Activated naive CD4-positive, alpha-beta T cell treated with anti-CD3 and anti-CD28 coated beads for 36 hours (primary cell): ENCODE data around the gene ADAM19. TPM values are rescaled to one million over a fixed set of nuclear protein-coding genes. Genes with fewer than 3 reads are reported as not detected.

ENCODE experiments used
- CTCF ChIA-PET: fragments of 350-600 bp; sonication (Branson Sonifier 250); formaldehyde crosslinking; loops from one replicate; lab custom pipeline; 2021; ENCODE audit warnings: antibody characterized with exemption; lab: Charles Lee
- DNase-seq: peaks from one replicate; pipeline ENCODE4 v3.0.0-alpha.2; 2020
- H3K27ac Mint-ChIP-seq: one replicate; pipeline ENCODE4 v1.8.0; 2021; ENCODE audit warnings: mild to moderate bottlenecking, mixed read lengths
- H3K27me3 Mint-ChIP-seq: one replicate; pipeline ENCODE4 v1.8.0; 2021; ENCODE audit warnings: low read depth, mixed read lengths
- H3K36me3 Mint-ChIP-seq: one replicate; pipeline ENCODE4 v1.8.0; 2021; ENCODE audit warnings: low read depth, mixed read lengths
- H3K4me1 Mint-ChIP-seq: one replicate; pipeline ENCODE4 v1.8.0; 2021; ENCODE audit warnings: low read depth, mixed read lengths
- H3K4me3 Mint-ChIP-seq: one replicate; pipeline ENCODE4 v1.8.0; 2021; ENCODE audit warnings: mild to moderate bottlenecking, moderate library complexity, mixed read lengths
- H3K9me3 Mint-ChIP-seq: one replicate; pipeline ENCODE4 v1.8.0; 2021; ENCODE audit warnings: mixed read lengths
- intact Hi-C: fragments of 100-400 bp; cut with micrococcal nuclease; formaldehyde crosslinking; loops from one replicate; pipeline ENCODE4 v1.15.1; 2023
- total RNA-seq, 2 experiments: library from RNA; stranded (reverse); gene quantifications; one replicate each; pipeline ENCODE4 v1.2.3, GENCODE V29; 2021

Gene ADAM19
- total RNA-seq, 2 experiments from 2014 or later: 37.3 to 39.3 TPM

- Mint-ChIP-seq H3K27ac (no peak overlapping the region), H3K36me3 (peaks cover 17% of the 10 kb centered on the region), H3K4me1 (peaks cover 36% of the 10 kb centered on the region), H3K27me3 (peaks cover 25% of the 10 kb centered on the region), H3K4me3 (peak overlapping the region; percentile 76), H3K9me3 (no peaks in the 10 kb centered on the region)
- intact Hi-C loops: loop anchor here (1.0 to 10.0 kb wide), 5 partner anchors 9 to 1996 kb away; no protein-coding TSS in a partner anchor
- no peak for DNase-seq
- CTCF ChIA-PET: interaction anchor here (0.8 to 3.1 kb wide), 9 partner anchors 9 to 148 kb away, joined by 3 to 24 read pairs (median 3); no protein-coding TSS in a partner anchor
Observed at GRCh38 chr5:157460921-157461792, 114.4 kb downstream of the ADAM19 start.

- Mint-ChIP-seq H3K27me3 (peaks cover 25% of the 10 kb centered on the region), H3K4me3 (peak within 1 kb of the TSS; percentile 76), H3K36me3 (peaks cover 9% of the 10 kb centered on the region), H3K4me1 (peaks cover 25% of the 10 kb centered on the region), H3K27ac (no peak within 1 kb of the TSS), H3K9me3 (no peaks in the 10 kb centered on the region)
- CTCF ChIA-PET: interaction anchor here (0.8 to 3.1 kb wide), 9 partner anchors 11 to 281 kb away, joined by 3 to 24 read pairs (median 3); no protein-coding TSS in a partner anchor
- DNase-seq: peak; percentile 66
- intact Hi-C loops: loop anchor here (1.0 to 10.0 kb wide), 5 partner anchors 8 to 1997 kb away; no protein-coding TSS in a partner anchor
Observed at GRCh38 chr5:157459715-157460599, 115.6 kb downstream of the ADAM19 start, which contains the start of gene NIPAL4. NIPAL4 (plus strand) TSS chr5:157460213; CDS start chr5:157460321, 108 bp downstream.

- peaks cover 7% of the 10 kb centered on the region for H3K36me3 Mint-ChIP-seq
- no peak overlapping the region for H3K4me3 Mint-ChIP-seq
- H3K4me1 Mint-ChIP-seq: peaks cover 13% of the 10 kb centered on the region
- intact Hi-C loops: no loop called here
- CTCF ChIA-PET: interaction anchor here (1.5 to 3.1 kb wide), 3 partner anchors 10 to 26 kb away, joined by 3 to 24 read pairs (median 12); no protein-coding TSS in a partner anchor
- no peak overlapping the region for H3K27ac Mint-ChIP-seq
- DNase-seq: no peak
- no peaks in the 10 kb centered on the region for H3K9me3 Mint-ChIP-seq
- peaks cover 25% of the 10 kb centered on the region for H3K27me3 Mint-ChIP-seq
Observed at GRCh38 chr5:157458835-157459234, 116.7 kb downstream of the ADAM19 start.

- DNase-seq: no peak
- intact Hi-C loops: no loop called here
- CTCF ChIA-PET: interaction anchor here (1.5 to 2.3 kb wide), 2 partner anchors 8 to 25 kb away, joined by 3 to 11 read pairs; no protein-coding TSS in a partner anchor
- Mint-ChIP-seq H3K27me3 (peaks cover 25% of the 10 kb centered on the region), H3K27ac (no peak overlapping the region), H3K4me1 (peaks cover 8% of the 10 kb centered on the region), H3K4me3 (no peak overlapping the region), H3K36me3 (peaks cover 3% of the 10 kb centered on the region), H3K9me3 (no peaks in the 10 kb centered on the region)
Observed at GRCh38 chr5:157457391-157457790, 118.2 kb downstream of the ADAM19 start.

- peaks cover 8% of the 10 kb centered on the region for H3K4me1 Mint-ChIP-seq
Observed at GRCh38 chr5:157456301-157456700, 119.3 kb downstream of the ADAM19 start.

GRCh38 chr5:157455057-157455456 lies 120.5 kb downstream of the ADAM19 start:
- DNase-seq: no peak
- intact Hi-C loops: no loop called here
- no peaks in the 10 kb centered on the region for H3K9me3 Mint-ChIP-seq
- CTCF ChIA-PET: interaction anchor here (0.6 kb wide), 1 partner anchor 302 kb away, joined by 3 read pairs; no protein-coding TSS in a partner anchor
- peaks cover 9% of the 10 kb centered on the region for H3K27me3 Mint-ChIP-seq
- no peaks in the 10 kb centered on the region for H3K4me1 Mint-ChIP-seq
- H3K36me3 Mint-ChIP-seq: no peaks in the 10 kb centered on the region
- no peak overlapping the region for H3K27ac Mint-ChIP-seq
- no peak overlapping the region for H3K4me3 Mint-ChIP-seq

More at GRCh38 chr5:157456301-157456700, 119.3 kb downstream of the ADAM19 start:
- H3K9me3 Mint-ChIP-seq: no peaks in the 10 kb centered on the region
- H3K4me3 Mint-ChIP-seq: no peak overlapping the region
- H3K27me3 Mint-ChIP-seq: peaks cover 18% of the 10 kb centered on the region
- CTCF ChIA-PET: interaction anchor here (0.6 to 2.3 kb wide), 4 partner anchors 14 to 24 kb away, joined by 3 to 11 read pairs (median 4); no protein-coding TSS in a partner anchor
- peaks cover 3% of the 10 kb centered on the region for H3K36me3 Mint-ChIP-seq
- intact Hi-C loops: no loop called here
- no peak overlapping the region for H3K27ac Mint-ChIP-seq
- no peak for DNase-seq

GRCh38 chr5:157454273-157454672 lies 121.3 kb downstream of the ADAM19 start:
- intact Hi-C loops: no loop called here

GRCh38 chr5:157451806-157452205 lies 123.8 kb downstream of the ADAM19 start:
- Mint-ChIP-seq H3K36me3 (no peaks in the 10 kb centered on the region), H3K27me3 (no peaks in the 10 kb centered on the region), H3K9me3 (no peaks in the 10 kb centered on the region), H3K4me1 (no peaks in the 10 kb centered on the region), H3K27ac (no peak overlapping the region), H3K4me3 (no peak overlapping the region)
- CTCF ChIA-PET: interaction anchor here (1.0 kb wide), 1 partner anchor 19 kb away, joined by 6 read pairs; no protein-coding TSS in a partner anchor
- intact Hi-C loops: loop anchor here (1.0 kb wide), 1 partner anchor 8 kb away; the partner anchor contains the start of gene NIPAL4
- no peak for DNase-seq

More at GRCh38 chr5:157454273-157454672, 121.3 kb downstream of the ADAM19 start:
- DNase-seq: no peak
- Mint-ChIP-seq H3K4me3 (no peak overlapping the region), H3K9me3 (no peaks in the 10 kb centered on the region), H3K4me1 (no peaks in the 10 kb centered on the region), H3K27ac (no peak overlapping the region), H3K36me3 (no peaks in the 10 kb centered on the region), H3K27me3 (peaks cover 6% of the 10 kb centered on the region)
- CTCF ChIA-PET: no interaction called here

- H3K27ac Mint-ChIP-seq: no peak overlapping the region
- no peaks in the 10 kb centered on the region for H3K27me3 Mint-ChIP-seq
- H3K4me1 Mint-ChIP-seq: no peaks in the 10 kb centered on the region
- H3K36me3 Mint-ChIP-seq: no peaks in the 10 kb centered on the region
- no peak for DNase-seq
- intact Hi-C loops: no loop called here
- CTCF ChIA-PET: interaction anchor here (0.6 to 1.2 kb wide), 5 partner anchors 10 to 63 kb away, joined by 3 to 4 read pairs (median 4); partner anchors contain the start of gene NIPAL4
- H3K9me3 Mint-ChIP-seq: no peaks in the 10 kb centered on the region
- no peak overlapping the region for H3K4me3 Mint-ChIP-seq
Observed at GRCh38 chr5:157450024-157450423, 125.6 kb downstream of the ADAM19 start.

- Mint-ChIP-seq H3K4me3 (no peak overlapping the region), H3K4me1 (no peaks in the 10 kb centered on the region), H3K9me3 (no peaks in the 10 kb centered on the region), H3K27ac (no peak overlapping the region), H3K36me3 (no peaks in the 10 kb centered on the region), H3K27me3 (peaks cover 2% of the 10 kb centered on the region)
- CTCF ChIA-PET: interaction anchor here (0.6 to 1.2 kb wide), 5 partner anchors 9 to 64 kb away, joined by 3 to 4 read pairs (median 3); partner anchors contain the start of gene NIPAL4
- intact Hi-C loops: no loop called here
- DNase-seq: no peak
Observed at GRCh38 chr5:157449011-157449723, 126.4 kb downstream of the ADAM19 start.

GRCh38 chr5:157447201-157447637 lies 128.4 kb downstream of the ADAM19 start:
- CTCF ChIA-PET: interaction anchor here (0.6 to 1.8 kb wide), 3 partner anchors 16 to 84 kb away, joined by 4 to 6 read pairs (median 5); no protein-coding TSS in a partner anchor
- H3K9me3 Mint-ChIP-seq: no peaks in the 10 kb centered on the region
- H3K36me3 Mint-ChIP-seq: no peaks in the 10 kb centered on the region
- no peaks in the 10 kb centered on the region for H3K4me1 Mint-ChIP-seq
- intact Hi-C loops: no loop called here
- DNase-seq: no peak
- peaks cover 3% of the 10 kb centered on the region for H3K27me3 Mint-ChIP-seq
- H3K27ac Mint-ChIP-seq: no peak overlapping the region
- no peak overlapping the region for H3K4me3 Mint-ChIP-seq
